ENCODE results near the gene HMGCLL1. TPM values are rescaled to one million over a fixed set of nuclear protein-coding genes. Genes with fewer than 3 reads are reported as not detected.

The HMGCLL1 gene
- total RNA-seq, 4 donors from 2014 or later = 0.58 to 9.5 (median 1.5) TPM; not detected in 1

- H3K27me3 ChIP-seq = no peaks in the 10 kb centered on the region
- H3K36me3 ChIP-seq = no peaks in the 10 kb centered on the region
- no peaks in the 10 kb centered on the region for H3K4me1 ChIP-seq
- H3K27ac ChIP-seq = no peak overlapping the region
- TF ChIP-seq POLR2A (IDR thresholded peaks at IDR 0.05) (no peak), CTCF (IDR thresholded peaks at IDR 0.05) (no peak)
- H3K9me3 ChIP-seq = no peaks in the 10 kb centered on the region
- intact Hi-C loops (cut with DNase I; ENCODE audit: low total_unique reads) = no loop called here
- DNase-seq = no peak
- H3K4me3 ChIP-seq = no peak overlapping the region
These were observed 42.5 kb downstream of the HMGCLL1 start for GRCh38 chr6:55536391-55536956.

- no peaks in the 10 kb centered on the region for H3K4me1 ChIP-seq
- no peak overlapping the region for H3K4me3 ChIP-seq
- no peaks in the 10 kb centered on the region for H3K9me3 ChIP-seq
- no peak overlapping the region for H3K27ac ChIP-seq
- no peak for TF ChIP-seq CTCF (IDR thresholded peaks at IDR 0.05)
- H3K36me3 ChIP-seq = no peaks in the 10 kb centered on the region
- DNase-seq = no peak
- intact Hi-C loops (cut with DNase I; ENCODE audit: low total_unique reads) = no loop called here
- no peaks in the 10 kb centered on the region for H3K27me3 ChIP-seq
These were observed 47.5 kb downstream of the HMGCLL1 start for GRCh38 chr6:55531496-55531895.

GRCh38 chr6:55530931-55531330 lies 48.1 kb downstream of the HMGCLL1 start:
- Histone ChIP-seq H3K4me1 (no peaks in the 10 kb centered on the region), H3K27ac (no peak overlapping the region), H3K4me3 (no peak overlapping the region), H3K36me3 (no peaks in the 10 kb centered on the region), H3K9me3 (no peaks in the 10 kb centered on the region), H3K27me3 (no peaks in the 10 kb centered on the region)
- TF ChIP-seq CTCF (IDR thresholded peaks at IDR 0.05) (no peak), POLR2A (IDR thresholded peaks at IDR 0.05) (no peak)
- no peak for DNase-seq
- intact Hi-C loops (cut with DNase I; ENCODE audit: low total_unique reads) = no loop called here

GRCh38 chr6:55528624-55529023 lies 50.4 kb downstream of the HMGCLL1 start:
- H3K36me3 ChIP-seq = no peaks in the 10 kb centered on the region
- H3K4me3 ChIP-seq = no peak overlapping the region
- DNase-seq = no peak
- H3K9me3 ChIP-seq = no peaks in the 10 kb centered on the region
- H3K4me1 ChIP-seq = no peaks in the 10 kb centered on the region
- no peak for TF ChIP-seq POLR2A (IDR thresholded peaks at IDR 0.05)
- TF ChIP-seq CTCF (IDR thresholded peaks at IDR 0.05) = no peak
- intact Hi-C loops (cut with DNase I; ENCODE audit: low total_unique reads) = no loop called here
- H3K27me3 ChIP-seq = no peaks in the 10 kb centered on the region
- H3K27ac ChIP-seq = no peak overlapping the region

GRCh38 chr6:55524441-55524840 lies 54.6 kb downstream of the HMGCLL1 start:
- no peak overlapping the region for H3K27ac ChIP-seq
- intact Hi-C loops (cut with DNase I; ENCODE audit: low total_unique reads) = no loop called here
- H3K9me3 ChIP-seq = no peaks in the 10 kb centered on the region
- H3K36me3 ChIP-seq = no peaks in the 10 kb centered on the region
- H3K4me3 ChIP-seq = no peak overlapping the region
- no peaks in the 10 kb centered on the region for H3K27me3 ChIP-seq
- no peaks in the 10 kb centered on the region for H3K4me1 ChIP-seq
- no peak for DNase-seq
- TF ChIP-seq POLR2A (IDR thresholded peaks at IDR 0.05) = no peak
- TF ChIP-seq CTCF (IDR thresholded peaks at IDR 0.05) = no peak

All from uterus (tissue), 4 donors.